HL-60 (cell line): ENCODE data around the gene NDUFAF8.

Experiments used
- DNase-seq, 2 experiments: peaks; one replicate each; pipeline ENCODE4 v3.0.0-alpha.2; 2010 to 2020; ENCODE audit warnings: low read depth in 1 of 2, low spot score in 1 of 2
- H3K27ac ChIP-seq: fragments of 250-450 bp; sonication (Bioruptor Pico); replicated peaks from 2 replicates; pipeline ENCODE4 v1.5.1; 2020; ENCODE audit warnings: mild to moderate bottlenecking, moderate library complexity
- H3K27me3 ChIP-seq: fragments of 250-450 bp; sonication (Bioruptor Pico); 2 replicates; pipeline ENCODE4 v1.5.1; 2021; ENCODE audit warnings: mild to moderate bottlenecking, moderate library complexity; ENCODE audit not compliant: insufficient read depth, poor library complexity, severe bottlenecking
- H3K4me3 ChIP-seq: replicated peaks from 2 replicates; pipeline ENCODE4 v1.5.1; 2011; ENCODE audit warnings: mild to moderate bottlenecking, control low read depth, low read length; ENCODE audit not compliant: insufficient read depth
- CTCF ChIP-seq: IDR thresholded peaks from one replicate; pipeline ENCODE4 v1.5.1; 2011; ENCODE audit warnings: low read length, control low read depth, inconsistent platforms; ENCODE audit not compliant: insufficient read depth
- GABPA ChIP-seq: IDR thresholded peaks from 2 replicates; pipeline ENCODE4 v1.6.1; 2012; ENCODE audit warnings: low read depth
- POLR2AphosphoS5 ChIP-seq: IDR thresholded peaks from 2 replicates; pipeline ENCODE4 v1.6.1; 2012; ENCODE audit warnings: low read depth
- REST ChIP-seq: IDR thresholded peaks from 2 replicates; pipeline ENCODE4 v1.6.1; 2012; ENCODE audit warnings: low read depth; ENCODE audit not compliant: insufficient replicate concordance
- SPI1 ChIP-seq: IDR thresholded peaks from 2 replicates; pipeline ENCODE4 v1.6.1; 2012; ENCODE audit warnings: low read depth, mild to moderate bottlenecking, borderline replicate concordance

NDUFAF8 gene

DNA sequence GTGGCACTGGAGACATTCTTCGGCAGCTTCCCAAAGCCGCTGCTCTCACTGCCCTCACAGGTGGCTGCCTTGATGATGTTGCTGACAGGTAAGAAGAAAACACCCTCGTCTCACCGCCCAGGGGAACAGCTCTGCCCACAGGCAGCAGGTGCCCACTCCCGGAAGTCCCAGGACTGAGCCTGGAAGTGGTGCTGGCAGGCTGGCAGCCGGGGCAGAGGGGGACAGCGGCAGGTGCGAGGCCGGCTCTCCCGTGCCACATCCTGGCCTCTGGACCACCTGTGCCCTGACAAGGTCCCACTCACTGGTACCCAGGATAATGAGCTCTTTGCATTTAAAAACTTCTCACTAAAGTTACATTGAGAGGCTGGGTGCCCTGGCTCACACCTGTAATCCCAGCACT lies 36.8 kb upstream of the NDUFAF8 start:
- DNase-seq, result no peak
- no peak for TF ChIP-seq SPI1
- no peak for TF ChIP-seq GABPA
- TF ChIP-seq REST, result no peak
- TF ChIP-seq POLR2AphosphoS5, result no peak
- TF ChIP-seq CTCF, result no peak
- no peak overlapping the region for H3K4me3 ChIP-seq
- no peak overlapping the region for H3K27ac ChIP-seq
- no peaks in the 10 kb centered on the region for H3K27me3 ChIP-seq

- H3K4me3 ChIP-seq, result no peak overlapping the region
- TF ChIP-seq POLR2AphosphoS5 (no peak), GABPA (no peak), CTCF (no peak), REST (no peak), SPI1 (no peak)
- H3K27me3 ChIP-seq, result no peaks in the 10 kb centered on the region
- no peak overlapping the region for H3K27ac ChIP-seq
- DNase-seq, result no peak
Observed at GRCh38 chr17:81203136-81203535, 36.0 kb upstream of the NDUFAF8 start.

- Histone ChIP-seq H3K27me3 (no peaks in the 10 kb centered on the region), H3K27ac (no peak overlapping the region), H3K4me3 (no peak overlapping the region)
- no peak for TF ChIP-seq GABPA
- TF ChIP-seq SPI1, result no peak
- TF ChIP-seq CTCF, result no peak
- no peak for TF ChIP-seq POLR2AphosphoS5
- TF ChIP-seq REST, result no peak
- DNase-seq, result no peak
Observed at GRCh38 chr17:81204578-81204977, 34.5 kb upstream of the NDUFAF8 start.
